ENCODE data around the gene IGFBPL1. TPM values are rescaled to one million over a fixed set of nuclear protein-coding genes. Genes with fewer than 3 reads are reported as not detected.

IGFBPL1 gene
- total RNA-seq, 1 experiment from 2014 or later, result not detected

GRCh38 chr9:38386319-38386895 is 37.8 kb downstream of the IGFBPL1 start:
- H3K4me1 ChIP-seq (replicated peaks; ENCODE audit: insufficient read depth), result peaks cover 24% of the 10 kb centered on the region
- H3K27ac ChIP-seq, result no peak overlapping the region
- no peaks in the 10 kb centered on the region for H3K27me3 ChIP-seq (ENCODE audit: insufficient read depth, low read depth)
- no peak for TF ChIP-seq EZH2 (IDR thresholded peaks at IDR 0.05; ENCODE audit: low read depth)
- TF ChIP-seq, protein P1, sequence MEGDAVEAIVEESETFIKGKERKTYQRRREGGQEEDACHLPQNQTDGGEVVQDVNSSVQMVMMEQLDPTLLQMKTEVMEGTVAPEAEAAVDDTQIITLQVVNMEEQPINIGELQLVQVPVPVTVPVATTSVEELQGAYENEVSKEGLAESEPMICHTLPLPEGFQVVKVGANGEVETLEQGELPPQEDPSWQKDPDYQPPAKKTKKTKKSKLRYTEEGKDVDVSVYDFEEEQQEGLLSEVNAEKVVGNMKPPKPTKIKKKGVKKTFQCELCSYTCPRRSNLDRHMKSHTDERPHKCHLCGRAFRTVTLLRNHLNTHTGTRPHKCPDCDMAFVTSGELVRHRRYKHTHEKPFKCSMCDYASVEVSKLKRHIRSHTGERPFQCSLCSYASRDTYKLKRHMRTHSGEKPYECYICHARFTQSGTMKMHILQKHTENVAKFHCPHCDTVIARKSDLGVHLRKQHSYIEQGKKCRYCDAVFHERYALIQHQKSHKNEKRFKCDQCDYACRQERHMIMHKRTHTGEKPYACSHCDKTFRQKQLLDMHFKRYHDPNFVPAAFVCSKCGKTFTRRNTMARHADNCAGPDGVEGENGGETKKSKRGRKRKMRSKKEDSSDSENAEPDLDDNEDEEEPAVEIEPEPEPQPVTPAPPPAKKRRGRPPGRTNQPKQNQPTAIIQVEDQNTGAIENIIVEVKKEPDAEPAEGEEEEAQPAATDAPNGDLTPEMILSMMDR (conservative IDR thresholded peaks at IDR 0.05), result no peak
- H2AFZ ChIP-seq, result no peak overlapping the region
- ChIA-PET POLR2A (ENCODE audit: unreplicated experiment) (no interaction called here), CTCF (no interaction called here)
- no peaks in the 10 kb centered on the region for H3K79me2 ChIP-seq (ENCODE audit: low read depth)
- no peaks in the 10 kb centered on the region for H4K20me1 ChIP-seq (ENCODE audit: insufficient read depth)
- no peak for DNase-seq
- H3K4me2 ChIP-seq, result no peak overlapping the region
- intact Hi-C loops (cut with micrococcal nuclease; ENCODE audit: unreplicated experiment), result no loop called here
- no peaks in the 10 kb centered on the region for H3K9me2 ChIP-seq (ENCODE audit: insufficient read depth)
- no TSS peak for BruUV-seq (replicated peaks)
- H3F3A ChIP-seq (ENCODE audit: insufficient read depth, low read depth), result peaks cover 2% of the 10 kb centered on the region; the same call in 1 of the 2 replicates
- no peak overlapping the region for H3K4me3 ChIP-seq
- H3K9me3 ChIP-seq (ENCODE audit: insufficient read depth, low read depth), result no peaks in the 10 kb centered on the region
- H3K36me3 ChIP-seq (ENCODE audit: low read depth), result no peaks in the 10 kb centered on the region

- Histone ChIP-seq H3K79me2 (ENCODE audit: low read depth) (no peaks in the 10 kb centered on the region), H3K9me2 (ENCODE audit: insufficient read depth) (no peaks in the 10 kb centered on the region), H3K27me3 (ENCODE audit: insufficient read depth, low read depth) (no peaks in the 10 kb centered on the region), H3K4me2 (no peak overlapping the region), H3K36me3 (ENCODE audit: low read depth) (no peaks in the 10 kb centered on the region), H3K4me1 (replicated peaks; ENCODE audit: insufficient read depth) (peaks cover 29% of the 10 kb centered on the region), H3K4me3 (no peak overlapping the region), H3K27ac (no peak overlapping the region), H3K9me3 (ENCODE audit: insufficient read depth, low read depth) (no peaks in the 10 kb centered on the region), H2AFZ (no peak overlapping the region), H3F3A (ENCODE audit: insufficient read depth, low read depth) (peaks cover 6% of the 10 kb centered on the region; the same call in 1 of the 2 replicates), H4K20me1 (ENCODE audit: insufficient read depth) (no peaks in the 10 kb centered on the region)
- no peak for DNase-seq
- intact Hi-C loops (cut with micrococcal nuclease; ENCODE audit: unreplicated experiment), result no loop called here
- BruUV-seq (replicated peaks), result no TSS peak
- TF ChIP-seq, protein P1 (conservative IDR thresholded peaks at IDR 0.05), result no peak
- no peak for TF ChIP-seq EZH2 (IDR thresholded peaks at IDR 0.05; ENCODE audit: low read depth)
- POLR2A ChIA-PET (ENCODE audit: unreplicated experiment), result no interaction called here
- CTCF ChIA-PET, result no interaction called here
These were observed 38.4 kb downstream of the IGFBPL1 start for GRCh38 chr9:38385896-38386295.

GRCh38 chr9:38384990-38385848 is 39.0 kb downstream of the IGFBPL1 start:
- Histone ChIP-seq H3K36me3 (ENCODE audit: low read depth) (no peaks in the 10 kb centered on the region), H3K27me3 (ENCODE audit: insufficient read depth, low read depth) (no peaks in the 10 kb centered on the region), H2AFZ (no peak overlapping the region), H3F3A (ENCODE audit: insufficient read depth, low read depth) (peaks cover 11% of the 10 kb centered on the region), H3K27ac (no peak overlapping the region), H3K79me2 (ENCODE audit: low read depth) (no peaks in the 10 kb centered on the region), H3K9me3 (ENCODE audit: insufficient read depth, low read depth) (no peaks in the 10 kb centered on the region), H3K9me2 (ENCODE audit: insufficient read depth) (no peaks in the 10 kb centered on the region), H3K4me2 (no peak overlapping the region), H3K4me3 (no peak overlapping the region), H4K20me1 (ENCODE audit: insufficient read depth) (no peaks in the 10 kb centered on the region), H3K4me1 (replicated peaks; ENCODE audit: insufficient read depth) (peaks cover 36% of the 10 kb centered on the region)
- DNase-seq, result no peak
- POLR2A ChIA-PET (ENCODE audit: unreplicated experiment), result no interaction called here
- CTCF ChIA-PET, result no interaction called here
- no TSS peak for BruUV-seq (replicated peaks)
- intact Hi-C loops (cut with micrococcal nuclease; ENCODE audit: unreplicated experiment), result no loop called here
- TF ChIP-seq, protein P1 (conservative IDR thresholded peaks at IDR 0.05), result no peak
- TF ChIP-seq EZH2 (IDR thresholded peaks at IDR 0.05; ENCODE audit: low read depth), result no peak

All from PC-9 (cell line).